ENCODE data around the gene GFAP.

Gene GFAP

GRCh38 chr17:44914698-44915271 lies 515 bp downstream of the GFAP start:
- TF ChIP-seq EZH2phosphoT487 (conservative IDR thresholded peaks at IDR 0.05; ENCODE audit: low read length) (no peak), CTCF (IDR thresholded peaks at IDR 0.05; ENCODE audit: insufficient read depth, low read length, poor library complexity, severe bottlenecking) (no peak)
- no peak overlapping the region for H3K9ac ChIP-seq (ENCODE audit: low read length)

GRCh38 chr17:44914148-44914547 lies 1.2 kb downstream of the GFAP start:
- Histone ChIP-seq H3K9me3 (ENCODE audit: insufficient read depth, low read length) (no peaks in the 10 kb centered on the region), H3F3A (ENCODE audit: insufficient read depth) (no peaks in the 10 kb centered on the region), H3K4me3 (ENCODE audit: insufficient read depth, low read length, poor library complexity, severe bottlenecking) (no peak overlapping the region), H3K27me3 (ENCODE audit: low read length) (no peaks in the 10 kb centered on the region), H4K20me1 (ENCODE audit: low read depth, low read length) (no peaks in the 10 kb centered on the region), H3K27ac (ENCODE audit: low read depth, low read length) (no peak overlapping the region), H3K79me2 (ENCODE audit: insufficient read depth, low read length) (no peaks in the 10 kb centered on the region), H3K9ac (ENCODE audit: low read length) (no peak overlapping the region), H3K9me2 (replicated peaks; ENCODE audit: insufficient read depth, low read length) (no peaks in the 10 kb centered on the region), H3K36me3 (ENCODE audit: low read length) (no peaks in the 10 kb centered on the region), H3K4me2 (ENCODE audit: low read depth, low read length, poor library complexity, severe bottlenecking) (no peak overlapping the region), H2AFZ (ENCODE audit: low read depth, low read length, severe bottlenecking) (no peak overlapping the region)
- no peak for TF ChIP-seq CTCF (IDR thresholded peaks at IDR 0.05; ENCODE audit: insufficient read depth, low read length, poor library complexity, severe bottlenecking)
- no peak for TF ChIP-seq EZH2phosphoT487 (conservative IDR thresholded peaks at IDR 0.05; ENCODE audit: low read length)

More at GRCh38 chr17:44914698-44915271, 515 bp downstream of the GFAP start:
- H2AFZ ChIP-seq (ENCODE audit: low read depth, low read length, severe bottlenecking): no peak overlapping the region
- no peaks in the 10 kb centered on the region for H3K9me3 ChIP-seq (ENCODE audit: insufficient read depth, low read length)
- no peaks in the 10 kb centered on the region for H3K27me3 ChIP-seq (ENCODE audit: low read length)
- no peaks in the 10 kb centered on the region for H3K9me2 ChIP-seq (replicated peaks; ENCODE audit: insufficient read depth, low read length)
- H3K79me2 ChIP-seq (ENCODE audit: insufficient read depth, low read length): no peaks in the 10 kb centered on the region
- no peak overlapping the region for H3K27ac ChIP-seq (ENCODE audit: low read depth, low read length)
- no peak overlapping the region for H3K4me3 ChIP-seq (ENCODE audit: insufficient read depth, low read length, poor library complexity, severe bottlenecking)
- H3K36me3 ChIP-seq (ENCODE audit: low read length): no peaks in the 10 kb centered on the region
- no peak overlapping the region for H3K4me2 ChIP-seq (ENCODE audit: low read depth, low read length, poor library complexity, severe bottlenecking)
- H3F3A ChIP-seq (ENCODE audit: insufficient read depth): no peaks in the 10 kb centered on the region
- H4K20me1 ChIP-seq (ENCODE audit: low read depth, low read length): no peaks in the 10 kb centered on the region

- Histone ChIP-seq H2AFZ (ENCODE audit: low read depth, low read length, severe bottlenecking) (no peak overlapping the region), H3K4me3 (ENCODE audit: insufficient read depth, low read length, poor library complexity, severe bottlenecking) (no peak overlapping the region), H3K9me2 (replicated peaks; ENCODE audit: insufficient read depth, low read length) (no peaks in the 10 kb centered on the region), H3K36me3 (ENCODE audit: low read length) (no peaks in the 10 kb centered on the region), H3K9ac (ENCODE audit: low read length) (no peak overlapping the region), H3F3A (ENCODE audit: insufficient read depth) (no peaks in the 10 kb centered on the region), H3K27me3 (ENCODE audit: low read length) (no peaks in the 10 kb centered on the region), H3K9me3 (ENCODE audit: insufficient read depth, low read length) (no peaks in the 10 kb centered on the region), H3K27ac (ENCODE audit: low read depth, low read length) (no peak overlapping the region), H3K4me2 (ENCODE audit: low read depth, low read length, poor library complexity, severe bottlenecking) (no peak overlapping the region), H3K79me2 (ENCODE audit: insufficient read depth, low read length) (no peaks in the 10 kb centered on the region), H4K20me1 (ENCODE audit: low read depth, low read length) (no peaks in the 10 kb centered on the region)
- TF ChIP-seq CTCF (IDR thresholded peaks at IDR 0.05; ENCODE audit: insufficient read depth, low read length, poor library complexity, severe bottlenecking) (no peak), EZH2phosphoT487 (conservative IDR thresholded peaks at IDR 0.05; ENCODE audit: low read length) (no peak)
Measured at GRCh38 chr17:44913676-44914075, 1.6 kb downstream of the GFAP start.
